Stimulated activated CD4-positive, alpha-beta T cell treated with anti-CD3 and anti-CD28 coated beads, Interleukin-15, amount 100 ng/mL, for 48 hours (primary cell): ENCODE data around the gene MT1E.
"Not testable (repeated sequence)": the region's sequence is repeated elsewhere in the genome, so short reads cannot be mapped to it uniquely, and the experiment has no call there.

ENCODE experiments used
- DNase-seq, 2 donors: peaks; one replicate each; pipeline ENCODE4 v3.0.0-alpha.2; 2020; ENCODE audit warnings: low read depth in 2 of 2

Gene MT1E

DNA sequence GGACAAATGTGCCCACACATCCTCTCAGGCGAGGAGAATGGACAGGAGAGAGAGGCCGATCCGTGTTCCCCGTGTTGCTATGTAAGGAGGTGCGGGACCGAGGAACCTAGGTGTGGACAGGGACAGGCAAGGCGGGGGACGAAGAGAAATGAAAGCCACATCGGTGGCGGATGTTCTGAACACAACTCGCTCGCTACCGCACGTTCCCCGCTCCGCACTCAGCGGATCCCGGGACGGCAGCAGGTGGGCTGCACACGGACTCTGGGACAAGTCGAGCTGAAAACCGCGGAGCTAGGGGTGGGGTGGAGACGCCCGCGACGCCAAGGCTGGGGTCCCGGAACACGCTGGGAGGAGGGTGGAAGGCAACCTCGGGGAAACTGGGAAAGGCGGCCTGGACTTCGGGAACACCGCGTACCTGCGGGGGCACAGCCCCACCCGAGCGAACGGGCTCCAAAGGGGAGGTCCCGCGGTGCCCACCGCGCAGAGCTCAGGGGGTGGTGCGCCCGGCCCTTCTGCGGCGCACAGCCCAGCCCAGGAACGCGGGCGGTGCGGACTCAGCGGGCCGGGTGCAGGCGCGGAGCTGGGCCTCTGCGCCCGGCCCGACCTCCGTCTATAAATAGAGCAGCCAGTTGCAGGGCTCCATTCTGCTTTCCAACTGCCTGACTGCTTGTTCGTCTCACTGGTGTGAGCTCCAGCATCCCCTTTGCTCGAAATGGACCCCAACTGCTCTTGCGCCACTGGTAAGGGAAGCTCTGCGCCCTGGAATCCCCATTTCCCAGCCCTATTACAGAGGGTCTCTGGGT, at the start of gene MT1E:
Gene MT1E, plus strand, starts transcription at position 642 of the 803 bp plus-strand sequence. Its CDS starts 71 bp downstream, at position 713.
- peak; percentile 52 to 59 for DNase-seq

DNA sequence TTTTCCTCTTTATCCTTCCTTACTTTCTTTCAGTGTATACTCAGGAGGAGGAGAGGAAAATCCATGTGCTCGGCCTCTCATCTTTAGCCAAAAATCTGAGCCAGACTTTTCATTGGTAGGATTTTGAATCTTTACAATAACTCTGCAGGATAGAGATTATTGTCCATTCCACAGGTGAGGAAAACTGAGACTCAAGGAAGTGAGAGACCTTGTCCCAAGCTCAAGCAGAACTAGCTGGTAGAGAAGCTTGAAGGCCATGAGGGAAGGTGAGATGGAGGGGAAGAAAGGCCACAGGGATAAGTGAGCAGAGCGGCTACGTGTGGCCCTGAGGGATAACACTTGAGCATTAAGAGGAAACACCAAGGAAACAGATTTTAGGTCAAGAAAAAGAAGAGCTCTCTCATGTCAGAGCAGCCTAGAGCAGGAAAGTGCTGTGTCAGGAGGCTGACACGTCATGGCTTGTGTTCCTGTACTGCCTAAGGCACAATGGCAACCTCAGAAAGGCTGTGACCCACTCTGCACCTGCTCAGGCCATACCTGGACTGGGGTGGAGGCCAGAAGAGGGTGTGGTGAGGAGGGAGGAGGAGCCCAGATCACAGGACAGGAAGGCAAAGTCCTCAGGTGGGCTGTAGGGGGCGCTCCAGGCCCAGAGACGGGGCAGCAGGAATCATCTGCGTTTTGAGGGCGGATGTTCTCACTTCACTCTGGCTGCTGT, 48.8 kb upstream of the MT1E start:
- peak; percentile 73 to 80 for DNase-seq

- DNase-seq = no peak
Measured at GRCh38 chr16:56577300-56577625, 48.3 kb upstream of the MT1E start.

DNA sequence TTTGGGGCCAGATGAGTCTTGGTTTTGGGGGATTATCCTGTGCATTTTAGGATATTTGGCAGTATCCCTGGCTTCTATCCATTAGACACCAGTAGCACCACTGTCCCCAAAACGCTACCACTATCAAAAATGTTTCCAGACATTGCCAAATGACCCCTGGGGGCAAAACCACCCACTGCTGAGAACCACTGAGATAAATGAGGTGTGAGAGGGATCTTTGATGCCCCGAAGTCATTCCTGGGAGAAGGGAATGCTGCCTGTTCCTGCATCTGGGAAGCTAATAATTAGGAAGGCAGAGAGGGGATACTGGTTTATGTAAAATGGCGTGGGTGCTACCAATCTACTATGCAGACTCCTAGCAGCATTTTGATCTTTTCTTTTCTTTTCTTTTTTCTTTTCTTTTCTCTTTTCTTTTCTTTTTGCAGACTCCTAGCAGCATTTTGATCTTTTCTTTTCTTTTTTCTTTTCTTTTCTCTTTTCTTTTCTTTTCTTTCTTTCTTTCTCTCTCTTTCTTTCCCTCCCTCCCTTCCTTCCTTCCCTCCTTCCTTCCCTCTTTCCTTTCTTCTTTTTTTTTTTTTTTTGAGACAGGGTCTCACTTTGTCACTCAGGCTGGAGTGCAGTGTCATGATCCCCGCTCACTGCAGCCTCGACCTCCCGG, 45.1 kb upstream of the MT1E start:
- no peak for DNase-seq

DNA sequence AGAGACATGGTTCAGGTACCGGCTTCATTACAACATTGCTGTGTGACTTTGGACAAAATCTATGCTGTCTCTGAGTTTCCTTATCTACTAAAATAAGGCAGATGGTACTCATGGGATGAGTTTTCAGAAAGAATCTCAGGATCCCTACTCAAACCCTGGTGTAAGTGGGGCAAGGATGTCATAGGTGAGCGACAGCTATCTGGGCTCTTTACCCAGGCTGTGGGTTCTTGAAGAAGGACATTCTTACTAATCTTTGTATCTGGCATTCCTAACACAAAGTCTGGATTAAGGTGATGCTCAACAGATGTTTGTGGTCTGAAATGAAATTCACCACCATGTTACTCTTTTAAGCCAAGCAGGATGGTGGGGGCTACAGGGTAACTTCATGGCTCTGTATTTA, 42.7 kb upstream of the MT1E start:
- DNase-seq = not testable (repeated sequence)

GRCh38 chr16:56583351-56584168, 42.0 kb upstream of the MT1E start:
- no peak for DNase-seq

DNA sequence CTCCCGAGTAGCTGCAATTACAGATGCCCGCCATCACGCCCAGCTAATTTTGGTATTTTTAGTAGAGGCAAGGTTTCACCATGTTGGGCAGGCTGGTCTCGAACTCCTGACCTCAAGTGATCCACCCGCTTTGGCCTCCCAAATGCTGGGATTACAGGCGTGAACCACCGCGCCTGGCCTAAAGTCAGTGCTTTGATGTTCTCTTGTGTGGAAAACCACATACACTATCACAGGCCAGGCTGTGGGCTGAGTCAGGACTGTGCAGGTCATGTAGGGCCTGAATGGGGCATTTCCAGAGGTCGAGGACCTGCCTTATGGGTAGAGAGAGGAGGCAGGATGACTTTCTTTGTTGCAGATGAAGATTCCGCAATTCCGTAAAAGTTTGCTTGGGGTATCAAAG, 41.3 kb upstream of the MT1E start:
- DNase-seq = no peak

DNA sequence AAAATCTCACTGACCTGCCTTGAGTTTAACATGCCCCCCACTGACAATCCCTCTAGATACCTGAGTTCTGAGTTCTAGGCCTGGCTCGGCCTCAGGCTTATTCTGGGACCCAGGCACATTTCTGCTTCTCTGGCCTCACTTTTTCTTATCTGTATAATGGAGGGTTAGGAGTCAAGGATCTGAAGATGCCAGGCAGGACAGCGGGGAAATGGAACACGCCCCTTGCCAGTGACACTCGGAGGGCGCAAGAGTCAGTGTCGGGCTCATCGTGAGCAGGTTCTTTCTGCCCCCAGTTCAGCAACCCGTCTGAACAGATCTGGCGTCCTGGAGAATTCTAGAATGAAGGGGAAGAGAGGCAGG, 36.8 kb upstream of the MT1E start:
- no peak for DNase-seq

GRCh38 chr16:56589141-56590039, 36.2 kb upstream of the MT1E start, which contains the start of gene MT3:
MT3 (plus strand) TSS chr16:56589528; CDS start chr16:56589591, 63 bp downstream.
- no peak for DNase-seq

DNA sequence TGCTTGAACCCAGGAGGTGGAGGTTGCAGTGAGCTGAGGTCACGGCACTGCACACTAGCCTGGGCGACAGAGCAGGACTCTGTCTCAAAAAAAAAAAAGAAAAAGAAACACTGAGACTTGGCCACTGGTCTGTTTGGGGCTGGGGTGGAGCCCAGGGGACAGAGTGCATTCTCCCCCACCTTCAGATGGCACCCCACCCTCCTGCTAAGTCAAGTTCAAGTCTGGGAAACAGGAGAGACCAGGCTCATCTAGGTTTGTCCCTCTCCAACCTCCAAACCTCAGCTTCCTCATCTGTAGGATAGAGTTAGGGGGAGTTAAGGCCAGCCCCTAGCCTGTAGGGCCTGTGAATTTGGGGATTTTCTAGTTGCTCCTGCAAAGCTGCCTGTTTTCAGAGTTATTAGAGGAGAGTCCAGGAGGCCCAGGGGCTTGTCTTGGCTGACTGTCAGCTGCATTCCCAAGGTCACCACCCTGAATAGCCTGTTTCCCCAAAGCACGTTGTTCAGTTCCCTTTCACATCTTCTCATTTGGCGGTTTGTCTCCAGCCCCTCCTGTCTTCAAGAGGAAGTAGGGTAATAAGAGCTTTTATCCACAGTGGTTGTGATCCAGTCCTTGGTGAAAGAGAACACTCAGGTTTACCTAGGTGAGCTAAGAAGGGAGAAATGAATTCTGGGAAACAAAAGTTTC, 34.1 kb upstream of the MT1E start:
- DNase-seq = no peak

DNA sequence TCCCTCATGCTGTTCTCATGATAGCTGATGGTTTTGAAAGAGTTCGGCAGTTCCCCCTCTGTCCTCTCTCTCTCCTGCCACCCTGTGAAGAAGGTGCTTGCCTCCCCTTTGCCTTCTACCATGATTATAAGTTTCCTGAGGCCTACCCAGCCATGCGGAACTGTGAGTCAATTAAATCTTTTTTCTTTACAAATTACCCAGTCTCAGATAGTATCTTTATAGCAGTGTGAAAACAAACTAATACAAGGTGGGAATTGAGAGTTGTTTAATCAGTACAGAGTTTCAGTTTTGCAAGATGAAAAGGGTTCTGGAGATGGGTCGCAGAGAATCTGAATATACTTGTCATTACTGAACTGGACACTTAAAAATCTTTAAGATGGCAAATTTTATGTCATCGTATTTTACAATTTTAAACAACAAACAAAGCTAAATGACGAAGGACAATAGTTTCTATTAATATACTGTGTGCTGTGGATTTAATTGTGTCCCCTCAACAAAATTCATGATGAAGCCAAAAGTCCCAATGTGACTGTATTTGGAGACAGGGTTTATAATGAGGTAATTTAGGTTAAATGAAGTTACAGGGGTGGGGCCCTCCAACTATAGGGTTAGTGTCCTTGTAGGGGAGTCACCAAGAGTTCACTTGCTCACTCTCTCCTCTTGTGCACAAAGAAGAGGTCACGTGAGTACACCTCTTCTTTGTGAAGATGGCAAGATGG, 31.8 kb upstream of the MT1E start:
- DNase-seq = no peak

DNA sequence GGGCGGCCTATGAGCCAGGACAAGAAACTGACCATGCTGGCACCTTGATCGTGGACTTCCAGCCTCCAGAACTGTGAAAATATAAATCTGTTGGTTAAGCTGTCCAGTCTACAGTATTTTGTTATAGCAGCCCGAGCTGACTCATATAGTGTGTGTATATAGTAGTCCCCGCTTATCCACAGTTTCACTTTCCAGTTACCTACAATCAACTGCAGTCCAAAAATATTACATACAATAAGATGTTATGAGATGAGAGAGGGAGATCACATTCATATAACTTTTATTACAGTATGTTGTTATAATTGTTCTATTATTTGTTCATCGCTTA, 31.3 kb upstream of the MT1E start:
- DNase-seq = no peak

- DNase-seq = no peak
Measured at GRCh38 chr16:56600398-56600999, 25.1 kb upstream of the MT1E start.

DNA sequence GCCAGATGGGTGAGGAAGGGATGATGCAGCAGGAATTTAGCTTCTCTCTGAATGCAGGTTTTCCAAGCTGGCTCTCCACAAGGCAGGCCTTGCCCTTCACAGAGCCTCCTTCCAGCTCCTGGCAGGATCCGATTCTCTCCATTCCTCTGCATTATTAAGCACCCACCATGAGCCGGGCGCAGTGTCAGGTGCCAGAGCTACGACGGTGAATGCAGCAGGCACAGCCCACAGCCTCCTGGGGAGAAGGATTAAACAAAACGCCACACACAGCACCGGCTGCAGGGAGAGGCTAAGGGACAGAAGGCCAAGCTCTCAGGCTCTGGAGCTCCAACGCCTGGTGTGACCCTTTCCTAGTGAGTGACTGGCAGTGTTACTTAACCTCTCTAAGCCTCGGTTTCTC, 24.3 kb upstream of the MT1E start:
- DNase-seq = no peak

DNA sequence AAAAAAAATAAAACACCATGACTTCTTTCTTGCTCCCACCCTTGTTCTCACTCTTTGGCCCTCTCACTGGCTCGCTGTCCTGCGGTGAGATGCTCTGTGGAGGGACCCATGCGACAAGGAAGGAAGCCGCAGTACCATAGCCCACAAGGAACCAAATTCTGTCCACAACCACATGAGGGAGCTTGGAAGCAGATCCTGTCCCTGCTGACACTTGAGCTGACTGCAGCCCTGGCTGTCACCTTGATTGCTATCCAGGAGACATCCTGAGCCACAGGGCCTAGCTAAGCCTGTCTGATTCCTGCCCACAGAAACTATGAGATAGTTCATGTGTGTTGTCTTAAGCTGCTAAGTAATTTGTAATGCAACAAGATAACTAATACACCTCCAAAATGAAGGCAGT, 22.0 kb upstream of the MT1E start:
- DNase-seq = no peak

DNA sequence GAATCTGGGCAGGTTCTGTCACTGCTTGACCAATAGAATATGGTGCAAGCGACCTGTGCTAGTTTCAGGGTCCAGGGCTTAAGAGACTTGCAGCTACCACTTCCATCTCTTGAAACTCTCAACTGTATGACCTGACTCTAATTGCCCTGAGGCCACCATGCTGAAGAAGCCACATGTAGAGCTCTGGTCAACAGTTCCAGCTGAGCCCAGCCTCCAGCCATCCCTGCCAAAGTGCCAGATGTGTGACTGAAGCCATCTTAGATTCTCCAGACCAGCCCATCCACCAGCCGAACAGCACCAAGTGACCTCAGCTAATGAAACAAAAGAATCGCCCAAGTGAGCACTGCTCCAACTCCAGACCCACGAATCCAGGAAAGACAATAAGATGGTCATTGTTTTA, 20.6 kb upstream of the MT1E start:
- DNase-seq = no peak

- no peak for DNase-seq
Measured at GRCh38 chr16:56605475-56605874, 20.1 kb upstream of the MT1E start.

DNA sequence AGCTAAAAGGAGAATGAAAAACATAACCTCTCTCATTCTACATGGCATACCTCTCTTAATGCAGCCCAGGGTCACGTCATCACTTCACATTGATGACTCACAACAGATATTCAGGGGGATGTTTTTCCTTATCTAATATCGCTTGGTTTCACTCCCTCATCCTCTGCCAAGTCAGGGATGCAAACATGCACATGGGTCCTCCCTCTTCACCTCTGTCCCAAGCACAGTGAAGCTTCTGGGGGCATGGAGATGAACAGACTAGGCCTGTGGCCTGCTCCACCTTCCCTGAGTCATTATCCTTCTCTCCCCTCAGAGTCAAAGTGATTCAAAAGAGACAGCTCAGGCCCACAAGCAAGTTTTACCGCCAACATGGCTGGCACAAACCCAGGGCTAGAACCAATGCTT, 19.5 kb upstream of the MT1E start:
- DNase-seq = no peak

GRCh38 chr16:56606476-56607108, 19.0 kb upstream of the MT1E start:
- DNase-seq = no peak
